ENCODE data around the gene CRADD. TPM values are rescaled to one million over a fixed set of nuclear protein-coding genes. Genes with fewer than 3 reads are reported as not detected.

The CRADD gene
- total RNA-seq, 1 donor from 2014 or later = 9.1 TPM

DNA sequence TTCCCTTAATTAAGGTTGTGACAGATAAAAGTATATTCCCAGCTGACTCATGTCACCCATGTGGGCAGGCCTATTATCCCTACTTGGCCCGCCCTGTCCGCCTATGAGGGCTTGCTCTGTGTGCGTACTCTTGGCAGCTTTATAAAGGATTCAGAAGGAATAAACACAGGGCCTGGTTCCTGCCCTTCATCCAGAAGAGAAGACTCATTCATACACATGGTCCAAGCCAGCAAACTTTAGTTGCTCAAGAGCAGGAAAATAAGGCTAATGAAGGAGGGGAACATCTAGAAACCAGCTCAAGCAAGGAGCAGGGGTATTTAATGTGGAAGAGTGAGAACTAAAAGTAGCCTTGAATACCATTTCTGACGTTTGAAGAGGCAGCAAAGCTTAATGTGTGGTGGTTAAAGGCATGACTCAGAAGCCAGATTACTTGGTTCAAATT lies 141.9 kb downstream of the CRADD start:
- no peak overlapping the region for H3K4me3 Mint-ChIP-seq (ENCODE audit: unreplicated experiment)
- no peak overlapping the region for H3K27ac Mint-ChIP-seq (ENCODE audit: unreplicated experiment)
- no peaks in the 10 kb centered on the region for H3K36me3 Mint-ChIP-seq (ENCODE audit: low read depth)
- TF ChIP-seq, protein P1, sequence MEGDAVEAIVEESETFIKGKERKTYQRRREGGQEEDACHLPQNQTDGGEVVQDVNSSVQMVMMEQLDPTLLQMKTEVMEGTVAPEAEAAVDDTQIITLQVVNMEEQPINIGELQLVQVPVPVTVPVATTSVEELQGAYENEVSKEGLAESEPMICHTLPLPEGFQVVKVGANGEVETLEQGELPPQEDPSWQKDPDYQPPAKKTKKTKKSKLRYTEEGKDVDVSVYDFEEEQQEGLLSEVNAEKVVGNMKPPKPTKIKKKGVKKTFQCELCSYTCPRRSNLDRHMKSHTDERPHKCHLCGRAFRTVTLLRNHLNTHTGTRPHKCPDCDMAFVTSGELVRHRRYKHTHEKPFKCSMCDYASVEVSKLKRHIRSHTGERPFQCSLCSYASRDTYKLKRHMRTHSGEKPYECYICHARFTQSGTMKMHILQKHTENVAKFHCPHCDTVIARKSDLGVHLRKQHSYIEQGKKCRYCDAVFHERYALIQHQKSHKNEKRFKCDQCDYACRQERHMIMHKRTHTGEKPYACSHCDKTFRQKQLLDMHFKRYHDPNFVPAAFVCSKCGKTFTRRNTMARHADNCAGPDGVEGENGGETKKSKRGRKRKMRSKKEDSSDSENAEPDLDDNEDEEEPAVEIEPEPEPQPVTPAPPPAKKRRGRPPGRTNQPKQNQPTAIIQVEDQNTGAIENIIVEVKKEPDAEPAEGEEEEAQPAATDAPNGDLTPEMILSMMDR (IDR thresholded peaks at IDR 0.05) = no peak
- peaks cover 36% of the 10 kb centered on the region for H3K4me1 Mint-ChIP-seq (ENCODE audit: low read depth)
- no peak for DNase-seq (ENCODE audit: low spot score)
- H3K27me3 Mint-ChIP-seq (ENCODE audit: low read depth) = no peaks in the 10 kb centered on the region
- no peaks in the 10 kb centered on the region for H3K9me3 Mint-ChIP-seq (ENCODE audit: low read depth)

GRCh38 chr12:93823616-93824391 lies 146.6 kb downstream of the CRADD start:
- no peak for DNase-seq (ENCODE audit: low spot score)
- H3K4me3 Mint-ChIP-seq (ENCODE audit: unreplicated experiment) = no peak overlapping the region
- H3K27ac Mint-ChIP-seq (ENCODE audit: unreplicated experiment) = no peak overlapping the region
- no peaks in the 10 kb centered on the region for H3K36me3 Mint-ChIP-seq (ENCODE audit: low read depth)
- peaks cover 27% of the 10 kb centered on the region for H3K4me1 Mint-ChIP-seq (ENCODE audit: low read depth)
- TF ChIP-seq, protein P1 (IDR thresholded peaks at IDR 0.05) = no peak
- no peaks in the 10 kb centered on the region for H3K9me3 Mint-ChIP-seq (ENCODE audit: low read depth)
- H3K27me3 Mint-ChIP-seq (ENCODE audit: low read depth) = no peaks in the 10 kb centered on the region

DNA sequence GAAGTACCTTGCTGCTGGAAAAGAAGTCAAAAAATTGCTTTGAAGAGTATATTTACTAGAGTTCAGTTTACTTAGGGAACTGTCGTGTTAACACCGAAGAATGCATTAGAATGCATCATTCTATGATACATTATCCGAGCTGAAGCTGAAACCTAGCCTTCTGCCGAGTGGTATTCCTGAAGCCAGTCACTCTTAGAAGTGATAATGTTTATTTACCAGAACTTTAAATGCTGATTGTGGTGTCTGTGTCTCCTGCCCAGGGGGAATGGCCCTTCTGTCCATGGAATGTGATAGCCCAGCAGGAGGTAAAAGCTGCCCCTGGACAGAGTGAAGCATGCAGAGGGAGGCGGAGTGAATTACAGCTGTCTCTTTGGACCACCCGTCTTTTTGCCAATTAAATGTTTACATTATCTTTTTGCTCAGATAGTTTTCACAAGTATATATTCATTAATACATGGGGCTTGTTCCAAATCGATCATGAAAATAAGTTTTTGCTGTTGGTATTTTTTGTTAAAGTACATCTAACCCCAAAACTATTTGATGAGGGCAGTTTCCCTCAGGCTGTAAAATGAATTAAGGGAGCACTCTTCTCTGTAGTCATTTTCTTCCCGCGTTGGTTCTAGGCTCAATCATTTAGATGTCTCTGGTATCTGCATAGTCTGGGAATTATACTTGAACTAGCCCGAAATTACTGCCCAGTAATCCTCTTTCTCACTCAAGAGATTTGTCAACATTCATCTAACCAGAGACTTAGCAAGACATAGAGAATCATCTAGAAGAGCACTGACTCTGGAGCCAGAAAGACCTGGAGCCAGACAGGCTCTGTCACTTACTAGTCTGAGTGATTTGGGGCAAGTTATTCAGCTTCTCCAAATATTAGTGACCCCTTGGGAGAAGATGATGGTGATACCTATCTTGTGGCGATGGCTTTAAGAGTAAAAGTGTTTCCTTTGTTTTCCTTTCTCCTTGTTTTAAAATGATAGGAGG lies 147.6 kb downstream of the CRADD start:
- H3K27me3 Mint-ChIP-seq (ENCODE audit: low read depth) = no peaks in the 10 kb centered on the region
- H3K4me3 Mint-ChIP-seq (ENCODE audit: unreplicated experiment) = no peak overlapping the region
- DNase-seq (ENCODE audit: low spot score) = no peak
- H3K4me1 Mint-ChIP-seq (ENCODE audit: low read depth) = peaks cover 28% of the 10 kb centered on the region
- no peaks in the 10 kb centered on the region for H3K9me3 Mint-ChIP-seq (ENCODE audit: low read depth)
- no peaks in the 10 kb centered on the region for H3K36me3 Mint-ChIP-seq (ENCODE audit: low read depth)
- TF ChIP-seq, protein P1 (IDR thresholded peaks at IDR 0.05) = no peak
- no peak overlapping the region for H3K27ac Mint-ChIP-seq (ENCODE audit: unreplicated experiment)

- Mint-ChIP-seq H3K27me3 (ENCODE audit: low read depth) (no peaks in the 10 kb centered on the region), H3K36me3 (ENCODE audit: low read depth) (no peaks in the 10 kb centered on the region), H3K9me3 (ENCODE audit: low read depth) (no peaks in the 10 kb centered on the region), H3K4me1 (ENCODE audit: low read depth) (peaks cover 28% of the 10 kb centered on the region), H3K4me3 (ENCODE audit: unreplicated experiment) (no peak overlapping the region), H3K27ac (ENCODE audit: unreplicated experiment) (no peak overlapping the region)
- DNase-seq (ENCODE audit: low spot score) = no peak
- TF ChIP-seq, protein P1 (IDR thresholded peaks at IDR 0.05) = peak; percentile 27
Measured at GRCh38 chr12:93825501-93825888, 148.3 kb downstream of the CRADD start.

DNA sequence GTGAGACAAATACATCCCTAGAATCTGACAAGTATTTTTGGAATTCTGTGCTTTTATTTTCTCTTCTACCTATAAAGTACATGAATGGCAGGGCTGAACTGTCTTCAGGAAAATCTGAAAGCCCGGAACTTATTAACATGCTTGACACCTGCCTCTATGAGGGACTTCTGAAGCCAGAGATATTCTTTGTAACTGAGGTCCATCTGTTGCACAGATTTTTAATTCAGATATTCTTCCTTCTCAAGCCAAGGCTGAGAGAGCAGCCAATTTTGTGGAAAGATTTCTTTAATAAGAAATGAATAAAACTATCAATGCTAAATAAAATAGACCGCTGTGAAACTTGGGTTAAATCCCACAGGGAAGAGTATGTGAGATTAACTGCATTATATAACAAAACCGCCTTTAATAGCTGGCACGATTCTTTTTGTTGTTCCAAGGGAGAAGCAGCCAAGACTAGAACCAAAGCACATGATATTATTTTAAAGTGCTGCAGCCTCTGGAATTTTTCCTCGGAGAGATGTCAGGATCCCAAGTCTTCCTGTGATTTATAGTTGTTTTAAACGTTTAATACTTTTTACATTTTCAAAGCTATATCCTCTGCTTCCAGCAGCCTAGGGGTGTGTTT lies 148.9 kb downstream of the CRADD start:
- TF ChIP-seq, protein P1 (IDR thresholded peaks at IDR 0.05) = no peak
- H3K27me3 Mint-ChIP-seq (ENCODE audit: low read depth) = no peaks in the 10 kb centered on the region
- DNase-seq (ENCODE audit: low spot score) = no peak
- no peaks in the 10 kb centered on the region for H3K9me3 Mint-ChIP-seq (ENCODE audit: low read depth)
- H3K4me1 Mint-ChIP-seq (ENCODE audit: low read depth) = peaks cover 22% of the 10 kb centered on the region
- no peak overlapping the region for H3K27ac Mint-ChIP-seq (ENCODE audit: unreplicated experiment)
- H3K4me3 Mint-ChIP-seq (ENCODE audit: unreplicated experiment) = peak overlapping the region; percentile 26
- no peaks in the 10 kb centered on the region for H3K36me3 Mint-ChIP-seq (ENCODE audit: low read depth)

Measured in chondrocyte (in vitro differentiated cells).